Superior temporal gyrus (tissue), 1 donor: ENCODE measurements around the gene LRRC74A.

Experiments
- DNase-seq: peaks from one replicate; pipeline ENCODE4 v3.0.0-alpha.2; 2016; ENCODE audit errors: extremely low spot score

Gene LRRC74A

GRCh38 chr14:76810525-76810924, 15.7 kb upstream of the LRRC74A start:
- no peak for DNase-seq

- peak; percentile 88 for DNase-seq
Measured at GRCh38 chr14:76810953-76811400, 15.2 kb upstream of the LRRC74A start.

GRCh38 chr14:76811561-76811960, 14.6 kb upstream of the LRRC74A start:
- DNase-seq: peak; percentile 58

GRCh38 chr14:76812093-76812421, 14.2 kb upstream of the LRRC74A start:
- no peak for DNase-seq

GRCh38 chr14:76812422-76813383, 13.5 kb upstream of the LRRC74A start, which contains the start of gene ANGEL1:
Gene ANGEL1, minus strand, starts transcription at chr14:76812882. Its CDS starts 55 bp downstream, at chr14:76812827.
- peak; percentile 92 for DNase-seq

GRCh38 chr14:76814726-76815645, 11.2 kb upstream of the LRRC74A start:
- no peak for DNase-seq

- DNase-seq: no peak
Measured at GRCh38 chr14:76820700-76821099, 5.5 kb upstream of the LRRC74A start.

GRCh38 chr14:76827696-76828296, 1.6 kb downstream of the LRRC74A start:
- no peak for DNase-seq

GRCh38 chr14:76828339-76829012, 2.3 kb downstream of the LRRC74A start:
- DNase-seq: peak; percentile 35

- peak; percentile 41 for DNase-seq
Measured at GRCh38 chr14:76829013-76829365, 2.8 kb downstream of the LRRC74A start.

GRCh38 chr14:76829650-76830421, 3.6 kb downstream of the LRRC74A start:
- DNase-seq: peak; percentile 96

GRCh38 chr14:76830556-76830955, 4.3 kb downstream of the LRRC74A start:
- DNase-seq: no peak

- DNase-seq: no peak
Measured at GRCh38 chr14:76832503-76832988, 6.3 kb downstream of the LRRC74A start.

GRCh38 chr14:76833011-76833410, 6.8 kb downstream of the LRRC74A start:
- no peak for DNase-seq

GRCh38 chr14:76834241-76834661, 8.0 kb downstream of the LRRC74A start:
- DNase-seq: no peak

GRCh38 chr14:76836029-76836630, 9.9 kb downstream of the LRRC74A start:
- no peak for DNase-seq

GRCh38 chr14:76837524-76837923, 11.3 kb downstream of the LRRC74A start:
- DNase-seq: no peak

GRCh38 chr14:76842414-76842813, 16.2 kb downstream of the LRRC74A start:
- no peak for DNase-seq

GRCh38 chr14:76844223-76844622, 18.0 kb downstream of the LRRC74A start:
- DNase-seq: no peak
